SJSA1 (cell line): ENCODE measurements around the gene OGA. TPM values are rescaled to one million over a fixed set of nuclear protein-coding genes. Genes with fewer than 3 reads are reported as not detected.

ENCODE experiments used
- DNase-seq, 2 experiments: peaks; one replicate each; pipeline ENCODE4 v3.0.0-alpha.2; 2015 to 2020; ENCODE audit warnings: low spot score in 2 of 2, low read depth in 1 of 2
- H3K27ac ChIP-seq: fragments of 250-450 bp; sonication (Bioruptor Pico); 2 replicates; pipeline ENCODE4 v1.5.1; 2020; ENCODE audit warnings: mild to moderate bottlenecking, moderate library complexity
- H3K27me3 ChIP-seq: fragments of 250-450 bp; sonication (Bioruptor Pico); replicated peaks from 2 replicates; pipeline ENCODE4 v1.5.1; 2020; ENCODE audit warnings: mild to moderate bottlenecking, moderate library complexity
- H3K36me3 ChIP-seq: fragments of 250-450 bp; sonication (Bioruptor Pico); 2 replicates; pipeline ENCODE4 v1.5.1; 2020; ENCODE audit warnings: mild to moderate bottlenecking
- H3K4me1 ChIP-seq: fragments of 250-450 bp; sonication (Bioruptor Pico); replicated peaks from 2 replicates; pipeline ENCODE4 v1.6.1; 2021; ENCODE audit warnings: mild to moderate bottlenecking
- H3K4me3 ChIP-seq: fragments of 250-450 bp; sonication (Bioruptor Pico); 2 replicates; pipeline ENCODE4 v1.5.1; 2020; ENCODE audit warnings: mild to moderate bottlenecking
- H3K9me3 ChIP-seq: fragments of 250-450 bp; sonication (Bioruptor Pico); replicated peaks from 2 replicates; pipeline ENCODE4 v1.5.1; 2020; ENCODE audit warnings: mild to moderate bottlenecking
- total RNA-seq: library from RNA; depleted of rRNA; stranded (reverse); fragments of >200 nt; shearing (Covaris generic); gene quantifications from 2 replicates; pipeline ENCODE4 v1.2.3, GENCODE V29; 2014

Gene OGA
- total RNA-seq, 1 experiment from 2014 or later, result 65.6 TPM

DNA sequence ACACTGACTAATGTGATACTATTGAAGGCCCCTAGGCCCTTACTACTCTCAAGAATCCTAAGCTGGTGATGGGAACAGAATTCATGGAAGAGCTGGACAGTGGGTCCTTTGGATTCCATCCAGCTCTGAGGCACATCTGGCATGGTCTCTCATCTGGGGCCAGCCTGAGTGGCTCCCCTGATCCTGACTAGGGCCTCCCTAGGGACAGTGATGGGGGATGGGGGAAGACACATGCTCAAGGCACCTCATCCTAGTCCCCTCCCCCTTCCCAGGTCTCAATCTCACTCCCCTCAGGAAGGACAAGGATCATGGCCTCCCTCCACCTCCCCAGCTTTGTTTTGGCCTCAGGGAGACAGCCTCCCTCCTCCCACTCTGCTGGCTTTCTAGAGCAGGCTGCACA, 23.6 kb upstream of the OGA start:
- Histone ChIP-seq H3K4me1 (peaks cover 15% of the 10 kb centered on the region), H3K4me3 (no peak overlapping the region), H3K27ac (no peak overlapping the region), H3K36me3 (no peaks in the 10 kb centered on the region), H3K9me3 (no peaks in the 10 kb centered on the region), H3K27me3 (no peaks in the 10 kb centered on the region)
- DNase-seq, result no peak

DNA sequence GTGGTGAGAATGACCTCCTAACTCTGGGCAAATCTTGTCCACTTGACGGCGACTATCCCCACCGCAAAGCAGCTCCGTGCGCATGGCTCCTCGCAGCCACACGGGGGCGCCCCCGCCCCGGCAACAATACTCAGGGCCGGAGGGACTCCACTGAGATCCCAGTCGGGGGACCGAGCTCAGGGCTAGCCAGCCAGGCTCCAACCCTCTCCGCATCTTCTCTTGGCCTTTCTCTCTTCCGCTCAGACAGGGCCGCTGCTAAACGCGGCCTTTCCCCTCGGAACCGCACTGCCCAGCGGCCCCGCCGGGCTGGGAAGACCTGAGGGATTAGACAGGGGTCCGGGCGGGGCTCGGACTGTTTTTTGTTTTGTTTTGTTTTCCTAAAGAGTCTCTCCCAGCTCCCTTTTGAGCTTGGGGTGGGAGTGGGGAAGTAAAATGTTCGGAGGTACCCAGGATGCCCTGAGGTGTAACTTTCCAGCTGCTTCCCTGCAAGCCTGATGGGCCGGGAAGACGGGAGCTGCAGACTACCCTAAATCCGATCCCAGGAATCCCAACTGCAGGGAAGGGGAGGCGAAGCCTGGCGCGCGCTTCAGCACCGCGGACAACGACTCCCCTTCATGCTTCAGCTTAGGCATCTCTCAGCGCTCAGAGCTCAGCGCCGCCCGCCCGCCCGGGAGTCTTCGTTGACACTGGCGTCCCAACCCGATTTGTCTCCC, 22.7 kb upstream of the OGA start:
- Histone ChIP-seq H3K36me3 (no peaks in the 10 kb centered on the region), H3K27me3 (no peaks in the 10 kb centered on the region), H3K27ac (no peak overlapping the region), H3K9me3 (no peaks in the 10 kb centered on the region), H3K4me3 (peak overlapping the region; percentile 22), H3K4me1 (peaks cover 15% of the 10 kb centered on the region)
- DNase-seq, result peak; percentile 85

DNA sequence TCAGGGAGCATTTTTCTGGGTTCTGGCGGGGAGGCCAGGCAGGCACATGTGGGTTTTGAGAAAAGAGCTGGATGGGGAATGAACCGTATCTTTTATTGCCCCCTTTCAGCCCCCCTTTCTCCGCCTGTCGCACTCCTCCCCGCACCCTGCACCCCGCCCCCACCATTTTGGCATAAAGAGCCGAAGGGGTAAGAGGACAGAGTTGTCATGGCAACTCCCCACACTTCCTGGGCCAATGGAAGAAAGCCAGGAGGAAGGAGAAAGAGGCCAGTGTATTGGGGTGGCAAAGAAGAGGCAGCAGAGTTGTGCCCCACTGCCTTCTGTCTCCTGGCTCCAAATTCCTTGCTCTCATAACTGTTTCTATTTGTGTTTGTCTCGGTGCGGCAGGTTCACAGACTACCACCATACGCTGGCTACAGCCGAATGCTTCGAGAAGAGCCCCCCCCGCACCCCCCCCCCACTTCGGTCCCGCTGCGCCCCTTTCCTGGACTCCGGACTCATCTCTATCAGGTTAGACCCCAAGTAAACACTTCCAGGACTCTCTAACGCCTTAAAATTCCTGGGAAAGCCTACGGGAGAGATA, 21.9 kb upstream of the OGA start:
- Histone ChIP-seq H3K27ac (no peak overlapping the region), H3K9me3 (no peaks in the 10 kb centered on the region), H3K4me1 (peaks cover 15% of the 10 kb centered on the region), H3K4me3 (no peak overlapping the region), H3K27me3 (no peaks in the 10 kb centered on the region), H3K36me3 (no peaks in the 10 kb centered on the region)
- no peak for DNase-seq

DNA sequence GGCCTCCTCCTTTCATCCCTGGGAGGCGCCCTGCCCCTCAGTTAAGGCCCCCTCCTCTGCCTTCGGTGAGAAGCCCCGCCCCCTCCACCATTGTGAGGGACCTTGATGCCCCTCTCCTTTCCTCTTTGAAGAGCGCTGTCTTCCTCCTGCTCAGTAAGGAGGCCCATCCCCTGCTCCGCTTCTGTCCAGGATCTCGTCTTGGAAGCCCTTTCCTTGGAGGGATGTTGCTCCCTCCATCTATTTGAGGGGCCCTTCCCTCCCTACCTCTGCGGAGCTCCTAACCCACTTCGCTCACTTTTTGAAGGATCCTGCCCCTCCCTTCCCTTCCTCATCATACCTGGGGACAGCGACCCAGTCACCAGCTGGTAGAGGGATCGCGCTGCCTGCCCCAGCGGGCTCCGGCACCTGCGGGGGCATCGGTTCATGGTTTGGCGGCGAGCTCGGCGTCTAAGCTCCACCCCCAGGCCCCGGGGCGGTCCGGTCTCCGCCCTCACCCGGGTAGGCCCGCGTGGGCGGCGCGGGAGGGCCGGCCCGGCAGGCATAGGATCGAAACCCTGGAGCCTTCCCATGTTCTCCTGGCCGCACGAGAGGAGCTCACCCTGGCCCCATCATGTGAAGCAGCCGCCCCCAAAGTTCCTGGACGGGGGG, 21.3 kb upstream of the OGA start:
- Histone ChIP-seq H3K27me3 (no peaks in the 10 kb centered on the region), H3K4me1 (peaks cover 15% of the 10 kb centered on the region), H3K9me3 (no peaks in the 10 kb centered on the region), H3K36me3 (no peaks in the 10 kb centered on the region), H3K4me3 (no peak overlapping the region), H3K27ac (no peak overlapping the region)
- no peak for DNase-seq

DNA sequence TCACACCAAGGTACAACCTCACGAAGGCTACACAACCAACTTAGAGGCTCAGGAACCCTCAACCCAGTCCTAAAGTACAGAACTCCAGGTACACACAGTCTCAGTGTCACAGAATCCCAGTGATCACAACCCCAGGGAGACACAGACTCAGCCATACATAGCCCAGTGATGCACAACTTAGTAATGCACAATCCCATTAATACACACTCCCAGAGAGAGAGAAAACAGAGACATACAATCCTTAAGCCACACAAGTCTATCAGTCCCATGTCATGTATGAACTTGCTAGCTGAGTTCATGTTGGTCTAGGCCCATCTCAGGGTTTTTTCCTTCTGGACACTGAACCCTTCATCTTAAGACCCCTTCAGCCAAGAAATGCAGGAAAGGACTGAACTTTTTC, 20.8 kb upstream of the OGA start:
- H3K4me3 ChIP-seq, result no peak overlapping the region
- no peak for DNase-seq

DNA sequence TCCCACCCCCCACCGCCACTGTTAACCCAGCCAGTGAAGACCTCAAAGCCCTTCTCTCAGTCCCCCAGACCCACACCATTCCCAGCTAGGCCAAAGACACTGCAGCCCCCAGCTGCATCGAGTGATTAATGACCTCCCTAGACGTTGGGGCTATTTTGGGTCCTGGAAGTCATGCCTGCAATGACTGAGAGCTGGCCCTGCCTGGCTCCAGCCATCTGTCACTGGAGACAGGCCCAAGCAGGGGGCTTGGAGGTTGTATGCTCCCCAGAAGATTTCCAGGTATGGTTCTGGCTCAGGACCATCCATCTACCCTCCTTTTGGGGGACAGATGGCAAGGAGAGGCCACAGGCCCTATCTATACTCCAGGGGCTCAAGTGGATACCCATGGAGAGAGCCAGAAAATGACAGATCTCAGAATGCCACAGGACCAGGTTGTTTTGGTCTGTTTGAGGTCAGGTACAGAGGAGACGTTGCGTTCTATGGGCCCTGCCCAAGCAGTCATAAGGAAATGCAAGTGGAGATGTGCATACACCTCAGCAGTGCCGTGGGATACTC, 20.2 kb upstream of the OGA start:
- Histone ChIP-seq H3K27ac (no peak overlapping the region), H3K4me3 (no peak overlapping the region)
- no peak for DNase-seq

More for the DNA sequence above, 20.8 kb upstream of the OGA start:
- Histone ChIP-seq H3K36me3 (no peaks in the 10 kb centered on the region), H3K4me1 (peaks cover 15% of the 10 kb centered on the region), H3K9me3 (no peaks in the 10 kb centered on the region), H3K27me3 (no peaks in the 10 kb centered on the region), H3K27ac (no peak overlapping the region)

DNA sequence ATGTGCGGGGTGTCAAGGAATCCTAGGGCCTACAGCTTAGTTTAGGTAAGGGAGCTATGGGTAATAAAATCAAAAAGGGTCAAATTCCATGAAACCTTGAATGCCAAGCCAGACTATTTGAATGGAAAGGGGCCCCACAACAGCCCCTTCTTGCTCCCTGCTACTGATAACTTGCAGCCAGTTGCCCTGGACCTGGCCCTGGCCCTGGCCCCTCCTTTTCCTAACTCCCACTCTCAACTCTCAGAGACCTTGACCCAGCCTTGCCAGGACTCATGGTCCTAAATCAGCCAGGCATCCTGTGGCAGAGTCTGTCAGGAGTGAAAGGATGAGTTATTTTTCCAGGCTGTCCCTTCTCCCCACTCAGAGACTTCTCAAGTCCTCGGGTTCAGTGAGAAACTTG, 19.5 kb upstream of the OGA start:
- Histone ChIP-seq H3K9me3 (no peaks in the 10 kb centered on the region), H3K36me3 (no peaks in the 10 kb centered on the region), H3K27ac (no peak overlapping the region), H3K4me3 (no peak overlapping the region), H3K4me1 (peaks cover 15% of the 10 kb centered on the region), H3K27me3 (no peaks in the 10 kb centered on the region)
- no peak for DNase-seq

More for the DNA sequence above, 20.2 kb upstream of the OGA start:
- no peaks in the 10 kb centered on the region for H3K36me3 ChIP-seq
- peaks cover 15% of the 10 kb centered on the region for H3K4me1 ChIP-seq
- H3K9me3 ChIP-seq, result no peaks in the 10 kb centered on the region
- H3K27me3 ChIP-seq, result no peaks in the 10 kb centered on the region

DNA sequence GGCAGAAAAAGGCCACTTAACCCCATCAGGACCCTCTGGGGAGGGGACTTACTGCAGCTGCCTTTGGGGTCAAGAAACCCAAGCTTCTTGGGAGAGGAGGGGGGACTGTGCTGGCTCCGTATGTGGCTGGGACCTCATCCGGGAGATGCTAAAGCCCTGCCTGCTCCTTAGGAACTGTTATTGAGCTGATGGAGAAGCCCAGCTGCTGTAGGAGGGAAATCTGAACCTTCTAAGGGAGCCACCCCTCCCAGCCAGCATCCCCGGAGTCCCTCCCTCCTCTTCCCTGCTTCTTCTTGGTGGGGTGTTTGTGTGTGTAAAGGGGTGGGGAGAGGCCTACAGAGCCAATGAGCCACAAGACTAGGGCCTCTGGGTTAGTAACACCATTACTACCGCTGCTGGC, 17.1 kb upstream of the OGA start:
- H3K4me3 ChIP-seq, result no peak overlapping the region
- peaks cover 16% of the 10 kb centered on the region for H3K4me1 ChIP-seq
- no peaks in the 10 kb centered on the region for H3K36me3 ChIP-seq
- H3K9me3 ChIP-seq, result no peaks in the 10 kb centered on the region
- DNase-seq, result no peak
- H3K27me3 ChIP-seq, result no peaks in the 10 kb centered on the region
- H3K27ac ChIP-seq, result no peak overlapping the region

DNA sequence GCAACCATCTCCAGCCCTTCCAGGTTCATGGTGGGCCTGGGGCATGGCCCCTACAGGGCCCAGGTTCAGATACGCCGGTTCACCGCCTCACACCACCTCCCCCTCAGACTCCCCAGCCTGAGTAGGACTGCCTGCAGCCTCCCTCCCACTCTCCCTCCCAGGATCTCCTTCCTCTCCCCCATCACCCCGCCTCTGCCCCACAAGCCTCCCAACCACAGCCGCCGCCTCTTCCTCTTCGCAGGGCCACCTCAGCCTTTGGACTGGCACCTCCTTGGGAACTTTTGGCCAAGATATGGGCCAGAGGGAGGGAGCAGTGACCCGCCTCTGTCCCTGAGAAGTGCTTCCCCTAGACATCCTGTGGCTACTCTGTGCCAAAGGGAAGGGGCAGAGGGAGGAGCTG, 16.1 kb upstream of the OGA start:
- no peaks in the 10 kb centered on the region for H3K9me3 ChIP-seq
- no peaks in the 10 kb centered on the region for H3K36me3 ChIP-seq
- H3K27me3 ChIP-seq, result no peaks in the 10 kb centered on the region
- DNase-seq, result no peak
- H3K4me1 ChIP-seq, result peaks cover 18% of the 10 kb centered on the region
- H3K27ac ChIP-seq, result no peak overlapping the region
- no peak overlapping the region for H3K4me3 ChIP-seq

DNA sequence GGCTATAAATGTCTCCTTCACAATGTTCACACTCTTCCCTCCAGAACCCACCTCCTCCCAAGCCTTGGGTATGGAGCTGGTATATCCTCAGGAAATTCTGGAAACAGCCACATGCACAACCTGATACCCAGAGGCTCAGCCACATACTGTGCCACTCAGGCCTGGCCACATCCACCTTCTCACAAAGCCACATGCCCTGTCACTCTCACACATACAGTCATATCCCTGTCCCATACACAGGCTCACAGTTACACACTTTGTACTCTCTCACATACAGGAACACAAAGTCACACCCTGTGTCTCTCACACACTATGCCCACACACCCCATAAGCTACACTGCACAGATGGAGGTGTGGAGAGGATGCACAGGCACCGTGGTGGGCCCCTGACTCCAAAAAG, 15.2 kb upstream of the OGA start:
- H3K27me3 ChIP-seq, result no peaks in the 10 kb centered on the region
- H3K36me3 ChIP-seq, result no peaks in the 10 kb centered on the region
- no peak for DNase-seq
- peaks cover 18% of the 10 kb centered on the region for H3K4me1 ChIP-seq
- H3K27ac ChIP-seq, result no peak overlapping the region
- no peaks in the 10 kb centered on the region for H3K9me3 ChIP-seq
- no peak overlapping the region for H3K4me3 ChIP-seq

DNA sequence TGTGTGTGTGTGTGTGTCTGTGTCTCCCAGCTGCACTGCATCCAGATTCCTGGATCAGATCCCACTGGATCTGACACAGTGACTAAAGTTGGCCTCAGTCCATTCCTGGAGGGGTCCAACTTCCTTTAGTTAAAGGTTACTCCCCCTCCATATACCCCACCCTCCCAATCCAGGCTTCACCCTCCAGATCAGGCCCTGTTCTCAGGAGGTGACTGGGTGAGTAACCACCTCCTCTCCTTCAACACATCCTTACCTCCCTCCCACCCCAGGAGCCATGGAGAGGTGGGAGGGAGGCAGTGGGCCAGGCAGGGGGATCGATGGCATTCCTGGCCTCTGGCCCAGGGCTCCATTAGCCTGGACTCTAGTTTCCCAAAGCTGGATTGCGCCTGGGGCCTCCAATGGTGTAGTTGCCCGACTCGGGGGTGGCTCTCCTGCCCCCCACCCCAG, 14.1 kb upstream of the OGA start:
- DNase-seq, result no peak
- H3K4me1 ChIP-seq, result peaks cover 18% of the 10 kb centered on the region
- no peaks in the 10 kb centered on the region for H3K27me3 ChIP-seq
- no peak overlapping the region for H3K27ac ChIP-seq
- H3K9me3 ChIP-seq, result no peaks in the 10 kb centered on the region
- no peak overlapping the region for H3K4me3 ChIP-seq
- no peaks in the 10 kb centered on the region for H3K36me3 ChIP-seq

DNA sequence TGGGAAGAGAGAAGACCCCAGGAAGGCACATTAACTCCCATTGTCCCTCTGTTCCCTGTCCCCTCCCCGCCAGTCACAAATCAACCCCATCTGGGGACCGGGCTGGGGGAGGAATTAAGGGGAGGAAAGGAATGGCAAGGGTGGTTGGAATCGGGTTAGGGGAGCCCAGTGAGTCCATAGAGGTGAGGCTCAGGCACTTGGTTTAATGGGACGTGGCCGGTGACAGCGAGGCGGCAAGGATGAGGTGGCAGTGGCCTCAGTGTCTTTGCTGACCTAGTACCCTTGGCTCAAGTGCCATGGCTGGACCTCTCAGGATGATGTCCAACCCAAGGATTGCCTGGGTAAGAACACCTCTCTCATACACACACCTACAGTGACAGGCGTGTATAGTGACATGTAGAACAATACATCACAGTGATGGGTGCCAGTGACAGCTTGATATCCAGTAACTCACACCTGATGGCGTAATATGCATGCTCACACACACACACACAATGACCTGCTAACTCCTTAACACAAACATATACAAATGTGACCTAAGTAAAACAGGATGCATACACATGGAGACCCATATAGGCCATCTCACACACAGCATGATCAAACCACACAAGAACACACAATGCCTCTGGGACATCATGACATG, 13.0 kb upstream of the OGA start:
- no peaks in the 10 kb centered on the region for H3K27me3 ChIP-seq
- H3K27ac ChIP-seq, result no peak overlapping the region
- DNase-seq, result no peak
- H3K4me1 ChIP-seq, result peaks cover 18% of the 10 kb centered on the region
- no peaks in the 10 kb centered on the region for H3K9me3 ChIP-seq
- H3K4me3 ChIP-seq, result peak overlapping the region; percentile 38
- H3K36me3 ChIP-seq, result no peaks in the 10 kb centered on the region

DNA sequence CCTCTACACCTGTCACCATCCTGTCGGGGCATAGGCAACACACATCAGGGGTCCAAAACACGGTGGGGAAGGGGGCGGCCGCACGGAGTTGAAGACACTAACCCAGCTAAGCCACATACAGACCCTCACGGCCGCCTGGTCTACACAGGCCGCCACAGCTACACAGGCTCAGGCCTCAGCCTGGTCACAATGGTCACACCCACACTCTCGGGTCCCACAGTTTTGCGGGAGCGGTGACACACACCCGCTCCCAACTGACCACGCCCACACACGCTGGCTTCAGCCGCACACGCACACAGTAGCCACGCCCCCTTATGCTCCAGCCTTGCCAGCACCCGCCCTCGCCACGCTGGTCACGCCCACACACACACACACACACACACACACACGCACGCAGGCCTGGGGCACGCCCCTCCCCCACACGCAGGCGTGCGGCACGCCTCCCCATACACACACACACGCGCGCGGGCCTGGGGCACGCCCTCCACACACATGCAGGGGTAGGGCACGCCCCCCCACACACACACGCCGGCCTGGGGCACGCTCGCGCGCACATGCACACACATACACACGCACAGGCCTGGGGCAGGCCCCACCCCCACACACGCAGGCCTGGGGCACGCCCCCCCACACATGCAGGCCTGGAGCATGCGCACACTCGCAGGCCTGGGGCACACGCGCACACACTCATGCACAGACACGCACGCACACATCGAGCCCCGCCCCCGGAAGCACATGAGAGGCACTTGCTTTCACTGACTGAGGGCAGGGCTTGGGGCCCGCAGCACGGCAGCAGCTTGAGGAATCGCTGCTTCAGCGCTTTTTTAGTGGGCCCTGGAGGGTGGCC, 12.3 kb upstream of the OGA start:
- Histone ChIP-seq H3K4me1 (peaks cover 18% of the 10 kb centered on the region), H3K27me3 (no peaks in the 10 kb centered on the region), H3K27ac (no peak overlapping the region), H3K4me3 (peak overlapping the region; percentile 38), H3K9me3 (no peaks in the 10 kb centered on the region), H3K36me3 (no peaks in the 10 kb centered on the region)
- peak; percentile 87 to 91 for DNase-seq
